BE2C (cell line): ENCODE measurements around the gene CCT5.
"Not testable (repeated sequence)": the region's sequence is repeated elsewhere in the genome, so short reads cannot be mapped to it uniquely, and the experiment has no call there.

Source experiments
- DNase-seq: peaks from one replicate; pipeline ENCODE4 v3.0.0-alpha.2; 2020
- H3K27me3 ChIP-seq: fragments of 250-450 bp; sonication (Bioruptor Pico); 2 replicates; pipeline ENCODE4 v1.5.1; 2020; ENCODE audit warnings: mild to moderate bottlenecking
- H3K36me3 ChIP-seq: fragments of 250-450 bp; sonication (Bioruptor Pico); 2 replicates; pipeline ENCODE4 v1.5.1; 2020; ENCODE audit warnings: mild to moderate bottlenecking
- H3K4me1 ChIP-seq: fragments of 250-450 bp; sonication (Bioruptor Pico); 2 replicates; pipeline ENCODE4 v1.5.1; 2020
- H3K4me3 ChIP-seq: 2 replicates; pipeline ENCODE4 v1.5.1; 2011; ENCODE audit warnings: low read depth, low read length
- H3K9me3 ChIP-seq: fragments of 250-450 bp; sonication (Bioruptor Pico); 2 replicates; pipeline ENCODE4 v1.5.1; 2020
- TF ChIP-seq, protein P1 (sequence below): IDR thresholded peaks from 2 replicates; pipeline ENCODE4 v1.5.1; 2012; ENCODE audit warnings: mild to moderate bottlenecking, low read depth, low read length

Gene CCT5

GRCh38 chr5:10233505-10233904 is 16.6 kb upstream of the CCT5 start:
- DNase-seq, result peak; percentile 73
- TF ChIP-seq, protein P1, sequence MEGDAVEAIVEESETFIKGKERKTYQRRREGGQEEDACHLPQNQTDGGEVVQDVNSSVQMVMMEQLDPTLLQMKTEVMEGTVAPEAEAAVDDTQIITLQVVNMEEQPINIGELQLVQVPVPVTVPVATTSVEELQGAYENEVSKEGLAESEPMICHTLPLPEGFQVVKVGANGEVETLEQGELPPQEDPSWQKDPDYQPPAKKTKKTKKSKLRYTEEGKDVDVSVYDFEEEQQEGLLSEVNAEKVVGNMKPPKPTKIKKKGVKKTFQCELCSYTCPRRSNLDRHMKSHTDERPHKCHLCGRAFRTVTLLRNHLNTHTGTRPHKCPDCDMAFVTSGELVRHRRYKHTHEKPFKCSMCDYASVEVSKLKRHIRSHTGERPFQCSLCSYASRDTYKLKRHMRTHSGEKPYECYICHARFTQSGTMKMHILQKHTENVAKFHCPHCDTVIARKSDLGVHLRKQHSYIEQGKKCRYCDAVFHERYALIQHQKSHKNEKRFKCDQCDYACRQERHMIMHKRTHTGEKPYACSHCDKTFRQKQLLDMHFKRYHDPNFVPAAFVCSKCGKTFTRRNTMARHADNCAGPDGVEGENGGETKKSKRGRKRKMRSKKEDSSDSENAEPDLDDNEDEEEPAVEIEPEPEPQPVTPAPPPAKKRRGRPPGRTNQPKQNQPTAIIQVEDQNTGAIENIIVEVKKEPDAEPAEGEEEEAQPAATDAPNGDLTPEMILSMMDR, result peak; percentile 67
- Histone ChIP-seq H3K4me1 (no peaks in the 10 kb centered on the region), H3K4me3 (no peak overlapping the region), H3K27me3 (no peaks in the 10 kb centered on the region), H3K36me3 (peaks cover 13% of the 10 kb centered on the region), H3K9me3 (no peaks in the 10 kb centered on the region)

DNA sequence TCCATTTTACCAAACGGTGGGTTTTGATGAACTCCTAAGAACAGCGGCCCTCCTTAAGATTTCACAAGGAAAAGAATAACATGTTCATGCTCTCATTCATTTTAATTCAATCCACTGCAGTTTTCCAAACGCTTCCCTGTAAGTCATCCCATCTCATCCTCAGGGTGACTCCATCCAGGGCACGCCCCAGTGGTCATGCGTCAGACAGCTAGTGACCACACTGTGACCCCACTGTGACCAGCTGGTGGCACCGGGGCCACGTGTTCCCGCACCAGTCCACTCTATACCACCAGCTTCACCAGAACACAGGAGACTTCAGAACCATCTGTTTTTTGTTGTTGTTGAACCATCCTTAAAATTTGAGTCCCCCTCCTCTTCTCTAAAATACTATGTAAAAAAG is 14.7 kb upstream of the CCT5 start:
- no peak for DNase-seq
- TF ChIP-seq, protein P1, result no peak
- Histone ChIP-seq H3K4me1 (no peaks in the 10 kb centered on the region), H3K27me3 (no peaks in the 10 kb centered on the region), H3K9me3 (no peaks in the 10 kb centered on the region), H3K4me3 (no peak overlapping the region), H3K36me3 (peaks cover 15% of the 10 kb centered on the region)

GRCh38 chr5:10243660-10244240 is 6.3 kb upstream of the CCT5 start:
- Histone ChIP-seq H3K4me3 (no peak overlapping the region), H3K4me1 (no peaks in the 10 kb centered on the region), H3K36me3 (no peaks in the 10 kb centered on the region), H3K27me3 (no peaks in the 10 kb centered on the region), H3K9me3 (no peaks in the 10 kb centered on the region)
- TF ChIP-seq, protein P1, result no peak
- no peak for DNase-seq

DNA sequence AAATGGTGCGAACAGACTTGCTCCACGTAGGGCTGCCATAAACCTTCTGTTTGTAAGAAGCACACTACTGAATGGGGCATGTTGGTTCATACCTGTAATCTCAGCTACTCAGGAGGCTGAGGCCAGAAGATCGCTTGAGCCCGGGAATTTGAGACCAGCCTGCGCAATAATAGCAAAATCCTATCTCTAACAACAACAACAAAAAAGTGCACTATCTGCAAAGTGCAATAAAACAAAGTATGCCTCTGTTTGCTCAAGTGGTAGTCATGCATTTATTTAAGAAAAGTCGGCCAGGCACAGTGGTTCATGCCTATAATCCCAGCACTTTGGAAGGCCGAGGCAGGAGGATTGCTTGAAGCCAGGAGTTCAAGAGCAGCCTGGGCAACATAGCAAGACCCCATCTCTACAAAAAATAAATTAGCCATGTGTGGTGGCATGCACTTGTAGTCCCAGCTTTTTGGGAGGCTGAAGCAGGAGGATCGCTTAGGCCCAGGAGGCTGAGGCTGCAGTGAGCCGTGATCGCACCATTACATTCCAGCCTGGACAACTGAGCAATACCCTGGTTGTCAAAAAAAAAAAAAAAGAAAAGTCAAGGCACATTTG is 5.6 kb upstream of the CCT5 start:
- TF ChIP-seq, protein P1, result no peak
- DNase-seq, result no peak
- H3K4me1 ChIP-seq, result no peaks in the 10 kb centered on the region
- no peaks in the 10 kb centered on the region for H3K9me3 ChIP-seq
- H3K4me3 ChIP-seq, result no peak overlapping the region
- no peaks in the 10 kb centered on the region for H3K36me3 ChIP-seq
- no peaks in the 10 kb centered on the region for H3K27me3 ChIP-seq

DNA sequence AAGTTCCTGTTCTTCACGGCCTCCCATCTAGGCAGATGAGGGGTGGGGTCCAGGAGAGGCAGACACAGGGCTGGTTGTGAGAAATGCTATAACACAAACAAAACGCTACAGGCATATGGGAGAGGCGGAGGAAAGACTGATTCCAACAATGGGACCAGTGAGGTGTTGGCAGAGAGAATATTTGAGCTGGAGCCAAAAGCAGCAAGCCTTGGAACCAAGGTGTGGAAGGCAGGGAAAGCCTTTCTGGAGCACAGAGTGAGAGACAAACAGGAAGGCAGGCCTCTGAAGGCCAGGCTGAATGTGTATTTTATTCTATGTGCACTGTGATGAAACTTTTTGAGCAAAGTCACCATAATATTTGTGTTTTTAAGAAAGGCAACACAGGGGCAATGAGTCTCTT is 3.3 kb upstream of the CCT5 start:
- H3K9me3 ChIP-seq, result no peaks in the 10 kb centered on the region
- no peak overlapping the region for H3K4me3 ChIP-seq
- peaks cover 11% of the 10 kb centered on the region for H3K36me3 ChIP-seq
- TF ChIP-seq, protein P1, result no peak
- no peaks in the 10 kb centered on the region for H3K4me1 ChIP-seq
- no peaks in the 10 kb centered on the region for H3K27me3 ChIP-seq
- DNase-seq, result no peak

- not testable (repeated sequence) for DNase-seq, H3K27me3 ChIP-seq, H3K9me3 ChIP-seq, H3K4me3 ChIP-seq, H3K4me1 ChIP-seq
- H3K36me3 ChIP-seq, result peaks cover 16% of the 10 kb centered on the region
These were observed 2.9 kb upstream of the CCT5 start for GRCh38 chr5:10247217-10247616.
